Measurements from ENCODE around the gene ARHGAP42.
"Not testable (repeated sequence)": the region's sequence is repeated elsewhere in the genome, so short reads cannot be mapped to it uniquely, and the experiment has no call there.

Gene ARHGAP42

DNA sequence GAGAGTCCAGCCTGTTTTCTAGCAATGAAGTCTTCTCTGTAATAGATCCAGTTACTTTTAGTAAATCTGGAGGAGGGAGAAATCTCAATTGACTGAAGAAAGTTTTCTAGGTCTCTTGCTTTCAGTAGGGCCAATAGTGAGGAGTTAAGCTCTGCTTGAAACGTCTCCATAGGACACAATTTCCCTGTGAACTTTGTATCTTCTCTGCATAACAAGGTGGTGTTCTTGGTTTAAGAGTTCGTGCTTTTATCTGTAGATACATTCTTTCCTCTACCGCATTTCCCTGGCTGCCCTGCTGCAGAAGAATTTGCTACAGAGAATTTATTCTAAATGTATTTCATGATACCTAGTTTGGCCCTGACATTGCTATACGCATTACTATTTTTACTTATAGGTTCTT, 183.1 kb downstream of the ARHGAP42 start:
- no peak for DNase-seq (ENCODE audit: low read depth in 2 of 2)

DNA sequence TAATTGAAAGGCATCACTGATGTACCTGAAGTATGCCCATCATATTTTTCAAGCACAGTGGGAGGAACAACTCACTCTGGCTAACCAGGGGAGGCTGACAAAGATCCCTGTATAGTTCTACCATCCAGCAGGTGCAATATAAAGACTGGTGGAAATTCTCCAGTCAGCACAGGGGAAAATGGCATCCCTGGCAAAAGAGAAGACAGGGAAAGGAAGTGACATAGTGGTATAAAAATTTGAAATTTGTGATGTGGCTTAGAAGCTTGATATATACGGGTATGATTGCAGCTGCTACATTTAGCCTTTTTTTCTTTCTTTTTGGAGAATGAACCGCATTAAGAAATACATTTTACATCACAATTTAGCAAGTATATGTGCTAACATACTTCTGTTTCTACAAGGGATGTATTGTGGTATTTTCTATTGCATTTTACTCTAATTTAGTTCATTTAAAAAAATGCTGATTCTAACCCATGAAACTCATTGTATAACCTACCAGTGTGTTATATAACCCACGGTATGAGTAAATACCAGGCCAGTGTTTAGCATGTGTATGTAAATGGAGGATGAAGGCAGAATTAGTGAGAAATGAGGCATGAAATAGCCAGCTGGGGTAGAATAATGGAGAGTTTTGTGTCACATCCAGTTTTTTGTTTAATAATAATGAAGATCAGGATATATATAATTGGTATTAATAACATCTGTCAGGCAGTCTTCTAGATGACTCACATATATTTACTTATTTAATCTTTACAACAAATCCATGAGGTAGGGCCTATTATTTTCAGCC, 186.1 kb downstream of the ARHGAP42 start:
- DNase-seq (ENCODE audit: low read depth in 2 of 2), result no peak

GRCh38 chr11:100874203-100874602, 187.1 kb downstream of the ARHGAP42 start:
- DNase-seq (ENCODE audit: low read depth in 2 of 2), result no peak

GRCh38 chr11:100875521-100875869, 188.4 kb downstream of the ARHGAP42 start:
- DNase-seq (ENCODE audit: low read depth in 2 of 2), result no peak

GRCh38 chr11:100876815-100877520, 189.9 kb downstream of the ARHGAP42 start:
- no peak for DNase-seq (ENCODE audit: low read depth in 2 of 2)

- no peak for DNase-seq (ENCODE audit: low read depth in 2 of 2)
Observed at GRCh38 chr11:100878474-100878873, 191.4 kb downstream of the ARHGAP42 start.

DNA sequence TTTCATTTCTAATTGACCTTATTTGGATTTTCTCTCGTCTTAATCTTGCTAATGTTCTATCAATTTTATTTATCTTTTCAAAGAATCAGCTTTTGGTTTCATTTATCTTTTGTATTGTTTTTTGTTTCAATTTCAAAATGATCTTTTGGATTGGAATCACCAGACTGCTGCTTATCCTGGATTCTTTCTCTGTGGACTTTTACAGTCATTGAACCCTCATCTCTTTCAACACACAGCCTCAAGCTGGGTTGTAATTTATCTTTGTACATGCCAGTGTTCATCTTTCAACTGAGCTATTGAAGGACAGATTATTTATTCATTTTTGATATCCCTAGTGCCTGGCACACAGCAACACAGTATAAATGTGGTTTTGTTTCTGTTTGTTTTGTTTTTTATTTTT, 195.9 kb downstream of the ARHGAP42 start:
- DNase-seq (ENCODE audit: low read depth in 2 of 2), result no peak

DNA sequence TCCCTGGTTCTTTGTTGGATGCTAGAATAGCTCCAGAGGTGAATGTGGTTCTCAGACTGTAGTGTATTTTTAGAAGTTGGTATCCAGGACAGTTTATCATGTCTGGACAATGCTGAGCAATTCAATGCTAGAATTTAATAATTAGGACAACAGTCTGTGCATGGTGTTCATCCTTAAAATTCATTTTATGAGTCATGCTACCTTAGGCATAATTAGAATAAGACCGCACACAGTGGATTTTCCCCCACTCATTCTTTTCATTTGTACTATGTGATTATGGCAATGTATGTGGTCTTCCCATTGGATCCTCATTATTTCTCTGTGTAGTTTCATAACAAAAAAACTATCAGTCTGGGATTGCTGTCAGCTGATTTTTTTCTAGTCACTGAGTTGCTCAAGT, 196.7 kb downstream of the ARHGAP42 start:
- no peak for DNase-seq (ENCODE audit: low read depth in 2 of 2)

GRCh38 chr11:100887659-100888058, 200.6 kb downstream of the ARHGAP42 start:
- DNase-seq (ENCODE audit: low read depth in 2 of 2), result no peak

GRCh38 chr11:100888836-100889235, 201.7 kb downstream of the ARHGAP42 start:
- no peak for DNase-seq (ENCODE audit: low read depth in 2 of 2)

DNA sequence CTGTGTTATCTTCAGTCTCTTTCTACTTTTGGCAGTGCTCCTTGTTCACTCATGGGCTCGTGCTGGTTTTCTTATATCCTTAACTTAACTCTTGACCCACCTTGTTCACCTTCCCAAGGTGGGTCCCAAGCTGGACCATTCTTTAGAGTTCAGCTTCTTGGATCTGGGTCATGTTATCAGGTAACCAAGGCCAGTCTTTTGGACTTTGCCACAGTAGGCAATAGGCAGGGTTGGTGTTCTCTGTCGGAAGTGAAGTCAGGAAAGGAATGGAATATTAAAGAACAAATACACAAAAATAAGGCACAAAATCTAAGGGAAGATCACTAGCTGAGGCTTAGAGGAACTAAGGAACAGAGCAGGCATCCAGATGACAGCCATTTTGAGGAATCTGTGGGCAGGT, 202.7 kb downstream of the ARHGAP42 start:
- DNase-seq (ENCODE audit: low read depth in 2 of 2), result no peak

- no peak for DNase-seq (ENCODE audit: low read depth in 2 of 2)
Observed at GRCh38 chr11:100890789-100891188, 203.7 kb downstream of the ARHGAP42 start.

DNA sequence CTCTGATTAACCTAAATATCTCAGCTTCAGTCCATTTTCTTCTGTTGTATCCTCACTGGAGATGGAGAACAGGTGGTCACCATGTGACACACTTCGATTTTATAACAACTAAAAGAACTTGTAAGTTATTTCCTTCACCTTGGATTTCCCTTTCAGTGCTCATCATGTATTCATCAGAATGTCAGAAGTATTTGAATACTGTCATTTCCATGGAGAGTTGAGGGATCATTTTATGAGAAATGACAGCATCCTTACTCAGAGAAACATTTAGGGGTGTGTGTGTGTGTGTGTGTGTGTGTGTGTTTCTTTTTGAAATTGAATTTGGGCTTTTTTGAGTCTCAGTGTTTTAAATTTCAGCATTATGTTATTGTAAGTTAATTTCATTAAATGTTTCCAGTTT, 205.8 kb downstream of the ARHGAP42 start:
- DNase-seq (ENCODE audit: low read depth in 2 of 2), result no peak

GRCh38 chr11:100895449-100895848, 208.4 kb downstream of the ARHGAP42 start:
- DNase-seq (ENCODE audit: low read depth in 2 of 2), result no peak

GRCh38 chr11:100895976-100896375, 208.9 kb downstream of the ARHGAP42 start:
- not testable (repeated sequence) for DNase-seq (ENCODE audit: low read depth in 2 of 2)

DNA sequence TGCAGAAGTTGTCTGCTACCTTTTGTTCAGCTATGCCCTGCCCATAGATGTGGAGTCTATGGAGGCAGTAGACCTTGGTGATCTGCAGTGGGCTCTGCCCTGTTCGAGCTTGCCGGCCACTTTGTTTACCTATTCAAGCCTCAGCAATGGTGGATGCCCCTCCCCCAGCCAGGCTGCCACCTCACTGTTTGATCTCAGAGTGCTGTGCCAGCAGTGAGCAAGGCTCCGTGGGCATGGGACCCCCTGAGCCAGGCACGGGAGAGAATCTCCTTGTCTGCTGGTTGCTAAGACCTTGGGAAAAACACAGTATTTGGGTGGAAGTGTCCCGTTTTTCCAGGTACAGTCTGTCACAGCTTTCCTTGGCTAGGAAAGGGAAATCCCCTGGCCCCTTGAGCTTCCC, 214.4 kb downstream of the ARHGAP42 start:
- not testable (repeated sequence) for DNase-seq (ENCODE audit: low read depth in 2 of 2)

GRCh38 chr11:100902454-100903141, 215.5 kb downstream of the ARHGAP42 start:
- DNase-seq (ENCODE audit: low read depth in 2 of 2), result no peak

GRCh38 chr11:100903284-100903683, 216.2 kb downstream of the ARHGAP42 start:
- DNase-seq (ENCODE audit: low read depth in 2 of 2), result no peak

DNA sequence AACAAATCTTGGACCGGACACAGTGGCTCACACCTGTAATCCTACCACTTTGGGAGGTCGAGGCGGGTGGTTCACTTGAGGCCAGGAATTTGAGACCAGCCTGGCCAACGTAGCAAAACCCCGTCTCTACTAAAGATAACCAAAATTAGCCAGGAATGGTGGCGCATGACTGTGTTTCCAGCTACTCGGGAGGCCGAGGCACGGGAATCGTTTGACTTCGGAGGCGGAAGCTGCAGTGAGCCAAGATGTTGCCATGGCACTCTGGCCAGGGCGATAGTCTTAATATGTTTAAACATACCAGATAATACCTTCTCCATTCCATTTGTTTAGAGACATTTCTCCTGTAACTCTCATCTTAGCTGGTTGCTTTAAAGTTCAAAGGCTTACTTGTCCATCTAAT, 218.6 kb downstream of the ARHGAP42 start:
- DNase-seq (ENCODE audit: low read depth in 2 of 2), result no peak

DNA sequence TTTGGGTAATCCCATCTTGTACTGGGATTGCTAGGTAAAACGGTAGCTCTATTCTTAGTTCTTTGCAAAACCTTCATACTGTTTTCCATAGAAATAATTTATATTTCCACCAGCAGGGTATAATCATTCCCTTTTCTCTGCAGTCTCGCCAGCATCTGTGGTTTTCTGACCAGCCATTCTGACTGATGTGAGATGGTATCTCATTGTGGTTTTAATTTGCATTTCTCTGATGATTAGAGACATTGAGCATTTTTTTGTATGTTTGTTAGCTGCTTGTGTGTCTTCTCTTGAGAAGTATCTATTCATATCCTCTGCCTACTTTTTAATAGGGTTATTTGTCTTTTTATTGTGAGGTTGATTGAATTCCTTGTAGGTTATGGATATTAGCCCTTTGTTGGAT, 221.7 kb downstream of the ARHGAP42 start:
- DNase-seq (ENCODE audit: low read depth in 2 of 2), result no peak

GRCh38 chr11:100910808-100911207, 223.7 kb downstream of the ARHGAP42 start:
- no peak for DNase-seq (ENCODE audit: low read depth in 2 of 2)

- no peak for DNase-seq (ENCODE audit: low read depth in 2 of 2)
Observed at GRCh38 chr11:100914415-100915110, 227.5 kb downstream of the ARHGAP42 start.

Measured in stimulated activated CD4-positive, alpha-beta T cell treated with anti-CD3 and anti-CD28 coated beads, Interleukin-1b, Interleukin-23, amount 100 ng/mL, for 4 hours (primary cell).